HG03439 (cell line): ENCODE measurements around the gene MYO6.

Experiments used
- ATAC-seq: cut with Tn5 transposase; IDR thresholded peaks from one replicate; pipeline ENCODE4 v1.9.1; 2021; ENCODE audit warnings: mild to moderate bottlenecking, moderate library complexity; ENCODE audit not compliant: unreplicated experiment

MYO6 gene

DNA sequence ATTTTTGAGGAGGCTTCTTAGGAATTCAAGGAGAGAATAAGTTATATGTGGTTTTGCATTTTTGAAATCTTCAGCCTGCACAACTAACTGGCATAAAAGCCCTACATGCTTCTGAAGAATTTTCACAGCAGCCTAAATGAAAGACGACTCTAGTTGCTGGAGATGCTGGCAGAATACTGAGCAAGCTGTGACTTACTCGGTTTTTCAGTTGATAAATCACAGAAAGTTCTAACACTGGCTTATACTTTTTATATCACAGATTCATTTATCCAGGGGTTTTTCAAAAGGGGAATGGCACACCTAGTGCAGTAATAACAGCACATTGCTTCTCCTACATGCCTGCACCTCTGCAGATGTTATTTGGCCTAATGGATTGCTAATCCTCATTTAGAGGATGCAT, 188.8 kb downstream of the MYO6 start:
- ATAC-seq: no peak

DNA sequence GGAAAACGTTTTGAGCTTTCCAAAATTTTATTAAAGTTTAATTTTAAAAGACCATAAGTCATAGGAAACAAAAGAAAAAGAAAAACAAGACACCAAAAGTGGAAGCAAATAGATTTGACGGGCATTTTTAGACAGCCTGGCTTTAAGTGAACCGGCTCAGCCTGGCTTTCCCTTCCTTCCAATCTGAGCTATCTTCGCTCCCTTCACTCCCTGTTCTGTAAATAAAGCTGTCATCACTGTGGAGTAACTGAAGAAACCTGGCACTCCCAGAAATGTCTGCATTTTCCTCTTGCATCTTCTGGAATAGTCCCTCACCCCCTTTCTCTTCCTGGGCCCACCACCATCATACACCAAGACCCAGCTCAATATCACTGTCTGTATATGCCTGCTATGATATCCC, 191.5 kb downstream of the MYO6 start:
- ATAC-seq: no peak

DNA sequence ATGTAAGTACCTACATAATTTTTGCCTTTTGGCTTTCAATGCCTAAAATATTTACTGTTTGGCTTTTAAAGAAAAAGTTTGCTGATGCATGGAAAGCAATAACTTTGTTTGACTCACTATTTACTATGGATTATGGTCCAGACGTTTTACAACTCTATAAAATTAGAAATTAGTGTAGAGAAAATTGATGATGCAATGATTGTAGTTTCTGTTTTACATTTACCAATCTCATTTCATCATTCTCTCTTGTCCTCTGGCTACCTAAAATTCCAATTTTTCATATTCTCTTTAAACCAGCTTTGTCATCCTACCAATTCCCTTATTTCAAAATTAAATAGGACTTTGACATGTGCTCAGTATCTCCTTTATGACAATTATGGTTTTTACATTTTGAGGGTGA, 192.5 kb downstream of the MYO6 start:
- ATAC-seq: no peak

DNA sequence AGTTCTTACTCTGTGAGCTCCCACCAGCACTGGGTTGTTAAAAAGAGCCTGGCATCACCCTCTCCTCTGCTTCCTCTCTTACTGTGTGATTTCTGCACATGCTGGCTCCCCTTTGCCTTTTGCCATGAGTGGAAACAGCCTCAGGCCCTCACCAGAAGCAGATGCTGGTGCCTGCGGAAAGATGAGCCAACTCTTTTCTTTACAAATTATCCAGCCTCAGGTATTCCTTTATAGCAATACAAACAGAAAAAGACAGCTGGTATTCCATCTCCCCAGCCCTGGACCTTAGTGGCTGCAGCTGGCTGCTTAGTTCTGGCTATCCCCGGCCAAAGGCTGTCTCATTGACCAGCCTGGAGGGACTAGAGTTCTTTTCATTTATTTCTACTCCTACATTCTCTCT, 194.3 kb downstream of the MYO6 start:
- no peak for ATAC-seq

DNA sequence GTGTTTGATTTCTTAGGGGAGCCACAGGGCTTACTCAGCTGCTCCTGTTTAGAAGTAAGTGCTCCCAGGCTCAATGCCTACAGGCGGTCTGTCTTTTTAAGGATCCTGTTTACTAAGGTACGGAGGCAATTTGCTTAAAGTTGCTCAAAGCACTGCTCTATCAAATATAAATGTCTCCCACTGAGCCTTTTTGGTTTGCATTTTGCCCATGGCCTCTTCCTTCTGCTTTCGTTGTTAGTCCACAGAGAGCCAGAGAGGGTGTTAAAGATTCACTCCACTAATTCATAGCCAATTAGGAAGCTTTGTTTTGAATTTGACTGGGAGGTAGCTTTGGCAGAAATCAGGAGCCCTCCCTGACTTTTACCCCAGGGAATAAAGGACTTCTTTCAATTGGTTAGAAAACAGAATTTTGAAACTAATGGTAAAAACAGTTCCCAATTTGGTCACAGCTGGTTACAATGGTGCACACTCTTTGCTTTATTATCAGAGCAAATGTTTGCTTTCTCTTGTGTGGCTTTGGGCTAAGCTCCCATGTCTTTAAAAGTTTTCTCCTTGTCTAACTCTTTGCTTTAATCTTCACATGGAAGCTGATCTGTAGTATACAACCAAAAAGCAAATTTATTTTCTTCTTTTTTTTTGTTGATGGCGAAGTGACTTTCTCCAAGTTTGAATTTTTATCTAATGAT, 197.2 kb downstream of the MYO6 start:
- no peak for ATAC-seq

DNA sequence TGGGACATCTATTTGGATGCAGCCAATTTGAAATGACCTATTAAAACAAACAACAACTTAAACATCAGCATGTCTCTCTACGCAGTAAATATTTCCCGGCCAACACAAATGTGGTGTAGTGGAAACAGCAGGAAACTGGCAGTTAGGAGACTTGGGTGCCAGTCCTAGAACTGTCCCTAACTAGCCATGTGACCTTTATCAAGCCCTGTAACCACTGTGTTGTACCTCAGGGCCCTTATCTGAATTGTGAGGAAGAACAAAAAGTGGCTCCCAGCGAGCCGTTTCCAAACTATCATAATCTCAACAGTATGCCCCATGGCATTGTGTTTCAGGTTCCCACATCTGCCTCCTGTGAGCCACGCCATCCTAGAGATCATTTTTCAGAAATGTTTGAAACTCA, 198.9 kb downstream of the MYO6 start:
- no peak for ATAC-seq

DNA sequence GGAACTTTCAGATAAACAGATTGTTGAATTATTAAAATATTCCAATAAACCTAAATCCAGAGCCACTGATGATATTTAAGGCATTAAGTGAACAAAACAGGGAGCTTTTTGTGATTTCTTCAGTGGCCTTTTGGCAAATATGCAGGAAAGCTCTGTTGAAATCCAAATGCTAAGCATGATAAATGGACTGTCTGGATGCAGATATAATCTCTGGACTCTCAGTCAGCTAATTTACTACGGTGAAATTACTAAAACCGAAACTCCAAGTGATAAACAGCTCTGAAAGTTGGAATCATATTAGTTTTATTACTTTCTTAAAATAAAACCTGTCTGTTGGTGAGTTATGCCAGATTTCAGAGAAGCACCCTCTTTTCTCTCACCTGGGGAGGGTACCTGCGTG, 203.1 kb downstream of the MYO6 start:
- ATAC-seq: no peak

DNA sequence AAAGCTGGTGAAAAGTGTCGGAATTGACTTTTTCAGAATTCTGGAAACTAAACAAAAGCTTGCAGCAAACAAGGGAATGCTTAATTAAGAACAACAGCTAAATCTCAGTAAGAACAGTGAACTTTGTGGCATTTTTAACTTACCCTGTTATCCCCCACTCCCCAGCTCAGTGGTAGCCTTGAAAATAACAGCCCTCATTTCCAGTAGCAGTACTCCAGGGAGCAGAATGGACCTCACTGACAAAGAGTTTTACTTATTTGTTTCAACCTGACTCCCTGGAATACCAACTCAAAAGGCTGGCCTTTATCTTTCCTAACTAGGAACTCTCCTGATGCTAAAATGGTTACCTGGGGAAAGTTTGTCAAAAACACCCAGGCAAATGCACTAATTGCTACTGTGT, 214.5 kb downstream of the MYO6 start:
- ATAC-seq: no peak

DNA sequence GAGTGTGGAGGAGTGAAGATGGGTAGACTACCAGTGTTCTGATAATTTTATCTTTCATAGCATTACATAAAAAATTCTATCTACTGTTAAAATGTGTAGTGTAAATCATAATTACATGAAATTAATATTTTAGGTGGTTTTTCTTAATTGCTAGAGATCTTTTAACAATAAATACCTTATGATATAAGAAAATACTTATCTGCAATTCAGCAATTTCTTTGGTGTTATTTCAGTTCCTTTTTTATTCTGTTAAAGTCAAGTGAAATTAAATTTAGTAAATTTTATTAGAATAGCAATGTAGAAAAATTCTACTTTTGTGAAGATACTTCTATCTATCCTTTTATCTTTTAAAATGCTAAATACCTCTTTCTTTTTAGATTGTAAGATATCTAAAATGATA, 219.1 kb downstream of the MYO6 start:
- no peak for ATAC-seq
